ENCODE results near the gene PCBP3. TPM values are rescaled to one million over a fixed set of nuclear protein-coding genes. Genes with fewer than 3 reads are reported as not detected.

The PCBP3 gene
- total and polyA plus RNA-seq, 2 of the 13 experiments (the other 11 are each of a cell fraction or from before 2014, with no cell fraction given) = not detected

DNA sequence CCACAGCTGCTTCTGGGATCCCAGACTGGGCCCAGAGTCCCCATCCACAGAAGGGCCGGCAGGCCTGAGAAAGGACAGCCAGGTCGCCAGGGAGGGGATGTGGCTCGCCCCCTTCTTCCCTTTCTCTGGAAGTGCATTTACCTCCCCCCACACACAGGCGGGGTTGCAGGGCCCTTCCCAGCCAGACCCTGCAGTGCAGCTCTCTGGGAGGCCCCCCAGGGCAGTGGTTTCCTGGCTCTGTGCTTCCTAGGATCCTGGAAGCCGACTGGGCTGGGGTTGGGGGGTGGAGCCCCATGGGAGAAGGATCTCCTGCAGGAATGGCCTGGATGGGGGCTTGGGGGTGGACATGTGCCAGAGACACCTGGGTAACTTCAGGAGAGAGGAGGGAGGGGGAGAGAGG is 333.9 kb downstream of the PCBP3 start (continued):
- TF ChIP-seq CENPX (CRISPR knock-in tag; IDR thresholded peaks at IDR 0.05) = no peak

DNA sequence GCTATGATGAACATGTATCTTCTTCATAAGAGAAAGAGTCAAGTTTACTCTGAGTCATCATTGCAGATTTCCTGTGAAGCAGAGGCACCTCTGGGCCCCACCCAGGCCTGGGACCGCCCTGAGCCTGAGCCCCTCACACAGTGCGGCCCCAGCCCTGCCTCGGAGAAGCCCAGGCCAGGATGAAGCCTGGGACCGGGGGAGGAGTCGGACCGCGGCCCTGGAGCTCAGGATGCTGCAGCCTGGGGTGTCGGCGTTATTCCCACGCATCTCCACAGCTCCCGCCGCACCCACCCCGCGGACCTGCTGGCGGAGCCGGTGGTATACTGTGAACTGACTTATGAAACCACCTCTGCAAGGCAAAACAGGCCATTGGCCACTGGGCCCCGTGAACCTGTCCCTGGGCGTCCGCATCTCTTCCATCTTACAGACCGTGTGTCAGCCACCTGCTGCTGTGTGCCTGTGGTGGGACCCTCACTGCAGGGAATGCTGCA is 335.7 kb downstream of the PCBP3 start:
- in situ Hi-C loops (cut with HindIII; ENCODE audit: extremely low pct_ligation_motif_present, low pct_unique_long_range_greater_than_20kb) = loop anchor here (10.0 kb wide), 1 partner anchor 306 kb away; the partner anchor contains the start of genes MCM3AP and YBEY
- Histone ChIP-seq H2AFZ (ENCODE audit: low read length) (no peak overlapping the region), H3K27ac (ENCODE audit: extremely low read length, insufficient read depth, low read length) (no peak overlapping the region), H3K36me3 (replicated peaks in 1 of 2; ENCODE audit: control insufficient read depth in 1 of 2, insufficient read depth in 2 of 2, low read length in 2 of 2) (no peaks in the 10 kb centered on the region), H3K4me2 (ENCODE audit: low read depth, low read length) (no peak overlapping the region), H3K79me2 (ENCODE audit: insufficient read depth, low read length) (no peaks in the 10 kb centered on the region), H3K9me3 (ENCODE audit: low read length) (no peaks in the 10 kb centered on the region), H3K4me3 (replicated peaks in 1 of 3; ENCODE audit: insufficient read depth in 1 of 3, low read depth in 2 of 3, low read length in 3 of 3) (no peak overlapping the region), H3K9ac (ENCODE audit: insufficient read depth, low read depth, low read length) (no peak overlapping the region), H3K27me3 (ENCODE audit: control insufficient read depth in 1 of 2, insufficient read depth in 2 of 2, low read length in 2 of 2) (peaks cover 11 to 48% of the 10 kb centered on the region in 2 experiments), H3K4me1 (ENCODE audit: insufficient read depth, low read length) (peaks cover 26% of the 10 kb centered on the region), H4K20me1 (ENCODE audit: insufficient read depth, low read length) (no peaks in the 10 kb centered on the region)
- FAIRE-seq = no peak
- ChIA-PET CTCF (ENCODE audit: low intra/inter-chr PET ratio, low total read pairs) (no interaction called here), POLR2A (no interaction called here)
- BruUV-seq (replicated peaks) = no TSS peak
- ATAC-seq = no peak
- no peak for DNase-seq (ENCODE audit: low spot score)
- TF ChIP-seq, protein P1, sequence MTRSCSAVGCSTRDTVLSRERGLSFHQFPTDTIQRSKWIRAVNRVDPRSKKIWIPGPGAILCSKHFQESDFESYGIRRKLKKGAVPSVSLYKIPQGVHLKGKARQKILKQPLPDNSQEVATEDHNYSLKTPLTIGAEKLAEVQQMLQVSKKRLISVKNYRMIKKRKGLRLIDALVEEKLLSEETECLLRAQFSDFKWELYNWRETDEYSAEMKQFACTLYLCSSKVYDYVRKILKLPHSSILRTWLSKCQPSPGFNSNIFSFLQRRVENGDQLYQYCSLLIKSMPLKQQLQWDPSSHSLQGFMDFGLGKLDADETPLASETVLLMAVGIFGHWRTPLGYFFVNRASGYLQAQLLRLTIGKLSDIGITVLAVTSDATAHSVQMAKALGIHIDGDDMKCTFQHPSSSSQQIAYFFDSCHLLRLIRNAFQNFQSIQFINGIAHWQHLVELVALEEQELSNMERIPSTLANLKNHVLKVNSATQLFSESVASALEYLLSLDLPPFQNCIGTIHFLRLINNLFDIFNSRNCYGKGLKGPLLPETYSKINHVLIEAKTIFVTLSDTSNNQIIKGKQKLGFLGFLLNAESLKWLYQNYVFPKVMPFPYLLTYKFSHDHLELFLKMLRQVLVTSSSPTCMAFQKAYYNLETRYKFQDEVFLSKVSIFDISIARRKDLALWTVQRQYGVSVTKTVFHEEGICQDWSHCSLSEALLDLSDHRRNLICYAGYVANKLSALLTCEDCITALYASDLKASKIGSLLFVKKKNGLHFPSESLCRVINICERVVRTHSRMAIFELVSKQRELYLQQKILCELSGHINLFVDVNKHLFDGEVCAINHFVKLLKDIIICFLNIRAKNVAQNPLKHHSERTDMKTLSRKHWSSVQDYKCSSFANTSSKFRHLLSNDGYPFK (CRISPR knock-in tag; IDR thresholded peaks at IDR 0.05; ENCODE audit: borderline replicate concordance) = no peak
- no peak for TF ChIP-seq AKAP8 (CRISPR knock-in tag; IDR thresholded peaks at IDR 0.05)
- TF ChIP-seq ZSCAN30 (CRISPR knock-in tag; IDR thresholded peaks at IDR 0.05) = no peak
- no peak for TF ChIP-seq EHMT2 (IDR thresholded peaks at IDR 0.05; ENCODE audit: borderline replicate concordance, low read depth, low read length)
- WGBS (ENCODE audit: low lambda C conversion rate) = no CpG with 5 or more reads among the region's 20 CpGs
- intact Hi-C loops (cut with micrococcal nuclease; ENCODE audit: unreplicated experiment) = loop anchor here (10.0 kb wide), 1 partner anchor 216 kb away; no protein-coding TSS in a partner anchor

All from HepG2 (cell line).